Body of pancreas (tissue), 4 donors: ENCODE measurements around the gene KIAA0232. TPM values are rescaled to one million over a fixed set of nuclear protein-coding genes. Genes with fewer than 3 reads are reported as not detected.

ENCODE experiments used
- ATAC-seq: fragments of 150-250 bp; one replicate; pipeline ENCODE4 v1.9.1; 2016
- DNase-seq, 4 donors: peaks; one replicate each; pipeline ENCODE4 v3.0.0-alpha.2; 2019
- H3K27ac ChIP-seq, 4 donors: fragments of 200-600 bp; sonication (generic); 1 replicate in 3 of 4; 2 replicates in 1 of 4; pipeline versions ENCODE4 v1.5.1 to v1.6.1; 2016 to 2019; ENCODE audit warnings: mild to moderate bottlenecking in 1 of 4, mixed read lengths in 1 of 4, moderate library complexity in 1 of 4
- H3K27me3 ChIP-seq, 2 donors: fragments of 200-600 bp; sonication (generic); one replicate each; pipeline ENCODE4 v1.6.0; 2016; ENCODE audit warnings: mild to moderate bottlenecking in 1 of 2
- H3K36me3 ChIP-seq, 2 donors: fragments of 200-600 bp; sonication (generic); replicated peaks in 1 of 2; 2 replicates each; pipeline ENCODE4 v1.5.1; 2016; ENCODE audit warnings: low read depth in 2 of 2; ENCODE audit not compliant: insufficient read depth in 1 of 2
- H3K4me1 ChIP-seq: fragments of 200-600 bp; sonication (generic); one replicate; pipeline ENCODE4 v1.6.0; 2016
- H3K4me3 ChIP-seq, 2 donors: fragments of 200-600 bp; sonication (generic); 1 replicate in 1 of 2; 2 replicates in 1 of 2; pipeline ENCODE4 v1.5.1; 2016 to 2019
- H3K9me3 ChIP-seq, 3 donors: fragments of 200-600 bp; sonication (generic); 1 replicate in 2 of 3; 2 replicates in 1 of 3; pipeline ENCODE4 v1.5.1; 2016
- POLR2A ChIP-seq, 3 donors: fragments of 450-650 bp; IDR thresholded peaks; one replicate each; pipeline ENCODE4 v1.6.1; 2016; ENCODE audit warnings: antibody characterized with exemption in 3 of 3, mild to moderate bottlenecking in 2 of 3
- WGBS, 2 donors: methylation state at CpG; one replicate each; pipeline ENCODE4 v1.1.5; 2017; 5-methylcytosine and 5-hydroxymethylcytosine counted together
- intact Hi-C: fragments of 100-400 bp; cut with DNase I; formaldehyde crosslinking; loops from one replicate; pipeline ENCODE4 v1.15.1; 2023
- total RNA-seq, 2 donors: library from RNA; depleted of rRNA; stranded (reverse); fragments of >200 nt; gene quantifications; one replicate each; pipeline ENCODE4 v1.1.0, GENCODE V29; 2016
- TF ChIP-seq, protein P1 (sequence below), 7 experiments: fragments of 450-650 bp in 4 of 7; fragments of 200-600 bp in 3 of 7; sonication (generic) in 3 of 7; IDR thresholded peaks; one replicate each; pipeline ENCODE4 v1.5.1; 2016 to 2019; ENCODE audit warnings: antibody characterized with exemption in 7 of 7

Gene KIAA0232
- total RNA-seq, 2 donors from 2014 or later: 9.6 to 15.0 TPM

DNA sequence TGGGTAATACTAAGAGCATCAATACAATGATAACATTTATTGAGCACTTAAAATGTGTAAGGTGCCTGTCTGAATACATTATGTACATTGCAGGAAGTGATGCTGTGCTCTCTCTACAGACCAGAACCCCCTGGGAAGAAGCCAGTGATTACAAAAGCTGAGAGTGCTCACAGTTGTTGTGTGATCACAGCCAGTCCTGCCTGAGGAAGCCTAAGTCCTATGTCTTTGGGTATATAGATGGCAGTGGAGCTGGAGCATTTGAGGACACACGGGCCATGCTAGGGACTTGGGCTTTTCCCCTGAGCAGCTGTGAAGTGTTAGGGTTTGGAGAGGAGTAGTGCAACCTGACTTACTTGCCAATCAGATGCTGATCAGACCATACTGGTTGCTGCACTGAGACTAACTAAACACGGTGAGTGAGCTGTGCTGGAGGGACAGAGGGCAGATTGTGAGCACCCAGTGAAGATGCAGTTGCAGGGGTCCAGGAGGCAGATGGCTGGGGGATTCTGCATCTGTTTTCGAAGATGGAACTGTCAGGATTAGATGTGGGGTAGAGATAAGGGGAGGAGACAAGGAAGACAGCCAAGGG lies 66.3 kb downstream of the KIAA0232 start:
- no peak overlapping the region for H3K4me3 ChIP-seq
- no peaks in the 10 kb centered on the region for H3K27me3 ChIP-seq
- intact Hi-C loops: no loop called here
- H3K9me3 ChIP-seq: no peaks in the 10 kb centered on the region
- ATAC-seq (no peak), DNase-seq (no peak)
- no peak for TF ChIP-seq POLR2A (IDR thresholded peaks at IDR 0.05)
- TF ChIP-seq, protein P1, sequence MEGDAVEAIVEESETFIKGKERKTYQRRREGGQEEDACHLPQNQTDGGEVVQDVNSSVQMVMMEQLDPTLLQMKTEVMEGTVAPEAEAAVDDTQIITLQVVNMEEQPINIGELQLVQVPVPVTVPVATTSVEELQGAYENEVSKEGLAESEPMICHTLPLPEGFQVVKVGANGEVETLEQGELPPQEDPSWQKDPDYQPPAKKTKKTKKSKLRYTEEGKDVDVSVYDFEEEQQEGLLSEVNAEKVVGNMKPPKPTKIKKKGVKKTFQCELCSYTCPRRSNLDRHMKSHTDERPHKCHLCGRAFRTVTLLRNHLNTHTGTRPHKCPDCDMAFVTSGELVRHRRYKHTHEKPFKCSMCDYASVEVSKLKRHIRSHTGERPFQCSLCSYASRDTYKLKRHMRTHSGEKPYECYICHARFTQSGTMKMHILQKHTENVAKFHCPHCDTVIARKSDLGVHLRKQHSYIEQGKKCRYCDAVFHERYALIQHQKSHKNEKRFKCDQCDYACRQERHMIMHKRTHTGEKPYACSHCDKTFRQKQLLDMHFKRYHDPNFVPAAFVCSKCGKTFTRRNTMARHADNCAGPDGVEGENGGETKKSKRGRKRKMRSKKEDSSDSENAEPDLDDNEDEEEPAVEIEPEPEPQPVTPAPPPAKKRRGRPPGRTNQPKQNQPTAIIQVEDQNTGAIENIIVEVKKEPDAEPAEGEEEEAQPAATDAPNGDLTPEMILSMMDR (IDR thresholded peaks at IDR 0.05): no peak
- no peaks in the 10 kb centered on the region for H3K4me1 ChIP-seq
- H3K36me3 ChIP-seq: no peaks in the 10 kb centered on the region
- no peak overlapping the region for H3K27ac ChIP-seq
- WGBS, 2 donors: 90 to 97% methylated on average over 3 of the region's 3 CpGs

DNA sequence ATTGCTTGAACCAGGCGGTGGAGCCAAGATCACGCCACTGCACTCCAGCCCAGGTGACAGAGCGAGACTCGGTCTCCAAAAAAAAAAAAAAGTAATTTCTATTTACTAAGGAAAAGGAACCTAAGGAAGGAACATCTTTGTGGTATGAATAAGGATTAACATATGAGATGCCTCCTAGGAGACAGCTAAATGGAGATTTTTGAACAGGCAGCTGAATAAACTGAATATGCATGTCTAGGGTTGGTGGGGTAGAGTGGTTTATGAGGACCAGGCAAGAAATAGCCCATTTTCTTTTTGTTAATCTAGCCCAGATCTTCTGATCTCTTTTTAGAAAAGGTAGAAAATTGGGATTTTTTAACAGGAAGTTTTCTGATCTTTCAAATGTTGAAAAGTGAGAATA lies 67.2 kb downstream of the KIAA0232 start:
- Histone ChIP-seq H3K4me3 (no peak overlapping the region), H3K36me3 (no peaks in the 10 kb centered on the region), H3K9me3 (no peaks in the 10 kb centered on the region), H3K4me1 (no peaks in the 10 kb centered on the region), H3K27me3 (no peaks in the 10 kb centered on the region), H3K27ac (no peak overlapping the region)
- intact Hi-C loops: no loop called here
- no peak for DNase-seq
- ATAC-seq: no peak
- no peak for TF ChIP-seq POLR2A (IDR thresholded peaks at IDR 0.05)
- TF ChIP-seq, protein P1 (IDR thresholded peaks at IDR 0.05): no peak
- 90 to 98% methylated on average over 4 of the region's 4 CpGs for WGBS, 2 donors

DNA sequence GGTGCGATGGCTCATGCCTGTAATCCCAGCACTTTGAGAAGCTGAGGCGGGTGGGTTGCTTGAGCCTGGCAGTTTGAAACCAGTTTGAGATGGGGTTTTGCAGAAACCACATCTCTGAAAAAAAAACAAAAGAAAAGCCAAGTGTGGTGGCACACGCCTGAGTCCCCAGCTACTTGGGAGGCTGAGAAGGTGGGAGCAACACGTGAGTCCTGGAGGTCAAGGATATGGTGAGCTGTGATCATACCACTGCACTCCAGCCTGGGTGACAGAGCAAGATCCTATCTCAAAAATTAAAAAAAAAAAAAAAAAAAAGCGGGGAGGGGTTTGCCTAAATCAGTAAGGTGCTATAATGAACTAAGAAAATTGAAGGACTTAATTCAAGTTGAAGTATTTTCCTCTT lies 68.9 kb downstream of the KIAA0232 start:
- intact Hi-C loops: no loop called here
- Histone ChIP-seq H3K4me3 (no peak overlapping the region), H3K27ac (no peak overlapping the region), H3K9me3 (no peaks in the 10 kb centered on the region), H3K4me1 (peaks cover 9% of the 10 kb centered on the region), H3K27me3 (no peaks in the 10 kb centered on the region), H3K36me3 (no peaks in the 10 kb centered on the region)
- DNase-seq: no peak
- no peak for ATAC-seq
- 96 to 98% methylated on average over 5 of the region's 5 CpGs for WGBS, 2 donors
- TF ChIP-seq POLR2A (IDR thresholded peaks at IDR 0.05): no peak
- TF ChIP-seq, protein P1 (IDR thresholded peaks at IDR 0.05): no peak

DNA sequence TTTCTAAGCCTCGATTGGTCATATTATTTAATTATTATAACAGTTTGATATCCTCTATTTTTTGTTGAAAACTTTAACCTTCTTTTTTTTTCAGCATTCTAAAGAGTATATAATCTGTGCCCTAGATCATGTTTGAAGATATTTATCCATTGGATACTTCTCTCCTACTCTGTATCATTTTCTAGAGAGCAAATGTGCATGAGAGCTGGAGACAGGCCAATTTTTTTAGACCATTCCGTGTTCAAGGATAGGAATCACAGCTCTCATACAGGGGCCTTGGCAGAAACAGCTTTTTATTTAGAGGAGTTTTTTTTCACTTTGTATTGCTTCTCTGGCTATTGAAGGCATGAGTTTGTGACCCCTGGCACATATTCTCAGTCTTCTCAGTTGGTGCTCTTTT lies 69.4 kb downstream of the KIAA0232 start:
- no peaks in the 10 kb centered on the region for H3K36me3 ChIP-seq
- no peaks in the 10 kb centered on the region for H3K27me3 ChIP-seq
- no peaks in the 10 kb centered on the region for H3K9me3 ChIP-seq
- no peak for ATAC-seq
- intact Hi-C loops: no loop called here
- no peak overlapping the region for H3K4me3 ChIP-seq
- WGBS, 2 donors: 68 to 69% methylated on average over 2 of the region's 2 CpGs
- TF ChIP-seq POLR2A (IDR thresholded peaks at IDR 0.05): no peak
- TF ChIP-seq, protein P1 (IDR thresholded peaks at IDR 0.05): no peak
- H3K27ac ChIP-seq: no peak overlapping the region
- no peak for DNase-seq
- peaks cover 11% of the 10 kb centered on the region for H3K4me1 ChIP-seq

DNA sequence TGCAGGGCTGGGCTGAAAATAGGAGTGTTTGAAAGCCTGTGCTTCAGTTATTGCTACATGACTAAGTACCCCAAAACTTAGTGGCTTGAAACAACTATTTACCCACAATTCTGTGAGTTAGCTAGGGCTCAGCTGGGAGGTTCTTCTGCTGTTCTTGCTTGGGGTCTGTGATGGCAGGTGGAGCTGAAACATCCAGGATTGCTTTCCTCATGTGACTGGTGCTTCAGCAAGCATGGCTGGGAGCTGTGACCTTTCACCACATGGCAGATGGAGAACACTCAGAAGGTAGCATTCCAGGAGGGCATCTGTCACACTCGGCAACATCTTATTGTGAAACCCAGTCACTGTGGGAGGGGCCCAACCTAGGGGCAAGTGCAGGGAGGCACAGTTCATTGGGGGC lies 70.1 kb downstream of the KIAA0232 start:
- TF ChIP-seq, protein P1 (IDR thresholded peaks at IDR 0.05): no peak
- no peak for TF ChIP-seq POLR2A (IDR thresholded peaks at IDR 0.05)
- Histone ChIP-seq H3K27ac (no peak overlapping the region), H3K36me3 (peaks cover 0 to 3% of the 10 kb centered on the region in 2 donors), H3K9me3 (no peaks in the 10 kb centered on the region), H3K4me1 (peaks cover 11% of the 10 kb centered on the region), H3K4me3 (no peak overlapping the region), H3K27me3 (no peaks in the 10 kb centered on the region)
- ATAC-seq: no peak
- WGBS, 2 donors: 0% methylated on average over 1 of the region's 1 CpG
- no peak for DNase-seq
- intact Hi-C loops: no loop called here
